Left ventricle myocardium superior (tissue), 1 donor: ENCODE data around the gene P4HB. TPM values are rescaled to one million over a fixed set of nuclear protein-coding genes. Genes with fewer than 3 reads are reported as not detected.

Experiments
- ATAC-seq: fragments of 200-7000 bp; cut with Tn5 transposase; one replicate; pipeline ENCODE4 v1.9.1; 2020; ENCODE audit warnings: mild to moderate bottlenecking, moderate library complexity
- DNase-seq: peaks from one replicate; pipeline ENCODE4 v3.0.0-alpha.2; 2020
- intact Hi-C: fragments of 100-400 bp; cut with micrococcal nuclease; formaldehyde crosslinking; loops from one replicate; pipeline ENCODE4 v1.11.0; 2022
- total RNA-seq: library from RNA; stranded (reverse); fragmentation: NEBNext Ultra II Directional; extraction: Animal tissue kit (Norgen Biotek cat#: 25700); gene quantifications from one replicate; pipeline ENCODE4 v1.2.1, GENCODE V29; 2021
- donor health status: DM: no; HTN: yes; CAD: no; lungs with severe emphysema.

P4HB gene
- total RNA-seq, 1 donor from 2014 or later, result 362 TPM

GRCh38 chr17:81839301-81839700 lies 21.0 kb downstream of the P4HB start:
- intact Hi-C loops, result no loop called here
- ATAC-seq, result no peak

GRCh38 chr17:81838753-81839255 lies 21.5 kb downstream of the P4HB start:
- ATAC-seq, result no peak
- intact Hi-C loops, result no loop called here
- no peak for DNase-seq

More at GRCh38 chr17:81839301-81839700, 21.0 kb downstream of the P4HB start:
- no peak for DNase-seq

- no peak for DNase-seq
- intact Hi-C loops, result no loop called here
- no peak for ATAC-seq
These were observed 22.7 kb downstream of the P4HB start for GRCh38 chr17:81837641-81838040.

GRCh38 chr17:81834831-81835267 lies 25.5 kb downstream of the P4HB start, which contains the start of gene PPP1R27:
TSS of gene PPP1R27 (minus strand) at chr17:81835050. CDS start at chr17:81834953, 97 bp downstream.
- DNase-seq (no peak), ATAC-seq (no peak)
- intact Hi-C loops, result no loop called here

GRCh38 chr17:81833921-81834830 lies 26.2 kb downstream of the P4HB start:
- no peak for DNase-seq
- intact Hi-C loops, result no loop called here
- no peak for ATAC-seq

- intact Hi-C loops, result no loop called here
- peak; percentile 99 for DNase-seq
- peak; percentile 92 for ATAC-seq
These were observed 27.0 kb downstream of the P4HB start, which contains the start of gene MCRIP1 for GRCh38 chr17:81833160-81833920. TSS of gene MCRIP1 (minus strand) at chr17:81833291. CDS start at chr17:81824506, 8,785 bp downstream.

GRCh38 chr17:81832608-81833159 lies 27.7 kb downstream of the P4HB start:
- intact Hi-C loops, result no loop called here
- ATAC-seq (peak; percentile 20), DNase-seq (peak; percentile 62)

- no peak for DNase-seq
- intact Hi-C loops, result no loop called here
- ATAC-seq, result peak; percentile 37
These were observed 28.3 kb downstream of the P4HB start for GRCh38 chr17:81831957-81832607.

GRCh38 chr17:81831563-81831956 lies 28.8 kb downstream of the P4HB start:
- DNase-seq (no peak), ATAC-seq (no peak)
- intact Hi-C loops, result no loop called here

- intact Hi-C loops, result no loop called here
- ATAC-seq, result no peak
- DNase-seq, result no peak
These were observed 30.5 kb downstream of the P4HB start for GRCh38 chr17:81829858-81830257.

- DNase-seq, result no peak
- no peak for ATAC-seq
- intact Hi-C loops, result no loop called here
These were observed 31.7 kb downstream of the P4HB start for GRCh38 chr17:81828656-81829055.

- intact Hi-C loops, result no loop called here
- no peak for DNase-seq
- ATAC-seq, result no peak
These were observed 34.4 kb downstream of the P4HB start for GRCh38 chr17:81825841-81826466.

GRCh38 chr17:81824595-81824994 lies 35.7 kb downstream of the P4HB start:
- no peak for DNase-seq
- intact Hi-C loops, result no loop called here
- ATAC-seq, result no peak

GRCh38 chr17:81823820-81824550 lies 36.4 kb downstream of the P4HB start:
- ATAC-seq (no peak), DNase-seq (no peak)
- intact Hi-C loops, result no loop called here

- intact Hi-C loops, result no loop called here
- no peak for DNase-seq
- no peak for ATAC-seq
These were observed 37.1 kb downstream of the P4HB start for GRCh38 chr17:81822996-81823819.

GRCh38 chr17:81822312-81822637 lies 38.1 kb downstream of the P4HB start:
- ATAC-seq (no peak), DNase-seq (no peak)
- intact Hi-C loops, result no loop called here

- intact Hi-C loops, result no loop called here
- DNase-seq, result peak; percentile 92
These were observed 38.6 kb downstream of the P4HB start for GRCh38 chr17:81821603-81822311.

More at GRCh38 chr17:81821603-81822311, 38.6 kb downstream of the P4HB start:
- peak; percentile 88 for ATAC-seq
